Fibroblast of pulmonary artery (primary cell): ENCODE measurements around the gene TMEM204.

Source experiments
- DNase-seq: peaks from one replicate; pipeline ENCODE4 v3.0.0-alpha.2; 2010; ENCODE audit warnings: low read depth
- H3K4me3 ChIP-seq: replicated peaks from 2 replicates; pipeline ENCODE4 v1.5.1; 2011; ENCODE audit warnings: low read depth, mild to moderate bottlenecking, control low read depth, low read length, moderate library complexity
- TF ChIP-seq, protein P1 (sequence below): IDR thresholded peaks from 2 replicates; pipeline ENCODE4 v1.5.1; 2011; ENCODE audit warnings: mild to moderate bottlenecking, control low read depth, low read length, inconsistent platforms; ENCODE audit errors: missing control alignments

Gene TMEM204

DNA sequence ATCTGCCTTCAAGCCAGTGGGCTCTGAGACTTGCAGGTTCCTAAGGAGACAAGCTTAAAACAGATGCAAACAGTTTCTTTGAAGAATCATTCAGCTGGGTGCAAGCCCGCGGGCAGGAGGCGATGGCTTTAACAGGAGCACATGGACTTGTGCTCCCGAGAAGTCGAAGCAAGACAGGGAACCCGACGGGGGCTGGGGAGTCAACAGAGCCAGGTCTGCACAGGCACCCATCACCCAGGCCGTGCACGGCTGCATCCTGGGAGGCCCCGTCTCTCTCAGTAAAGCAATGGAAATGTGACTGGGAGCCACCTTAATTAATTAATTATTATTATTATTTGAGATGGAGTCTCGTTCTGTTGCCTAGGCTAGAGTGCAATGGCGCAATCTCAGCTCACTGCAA is 44.4 kb upstream of the TMEM204 start:
- no peak for DNase-seq
- TF ChIP-seq, protein P1, sequence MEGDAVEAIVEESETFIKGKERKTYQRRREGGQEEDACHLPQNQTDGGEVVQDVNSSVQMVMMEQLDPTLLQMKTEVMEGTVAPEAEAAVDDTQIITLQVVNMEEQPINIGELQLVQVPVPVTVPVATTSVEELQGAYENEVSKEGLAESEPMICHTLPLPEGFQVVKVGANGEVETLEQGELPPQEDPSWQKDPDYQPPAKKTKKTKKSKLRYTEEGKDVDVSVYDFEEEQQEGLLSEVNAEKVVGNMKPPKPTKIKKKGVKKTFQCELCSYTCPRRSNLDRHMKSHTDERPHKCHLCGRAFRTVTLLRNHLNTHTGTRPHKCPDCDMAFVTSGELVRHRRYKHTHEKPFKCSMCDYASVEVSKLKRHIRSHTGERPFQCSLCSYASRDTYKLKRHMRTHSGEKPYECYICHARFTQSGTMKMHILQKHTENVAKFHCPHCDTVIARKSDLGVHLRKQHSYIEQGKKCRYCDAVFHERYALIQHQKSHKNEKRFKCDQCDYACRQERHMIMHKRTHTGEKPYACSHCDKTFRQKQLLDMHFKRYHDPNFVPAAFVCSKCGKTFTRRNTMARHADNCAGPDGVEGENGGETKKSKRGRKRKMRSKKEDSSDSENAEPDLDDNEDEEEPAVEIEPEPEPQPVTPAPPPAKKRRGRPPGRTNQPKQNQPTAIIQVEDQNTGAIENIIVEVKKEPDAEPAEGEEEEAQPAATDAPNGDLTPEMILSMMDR, result no peak
- H3K4me3 ChIP-seq, result no peak overlapping the region

DNA sequence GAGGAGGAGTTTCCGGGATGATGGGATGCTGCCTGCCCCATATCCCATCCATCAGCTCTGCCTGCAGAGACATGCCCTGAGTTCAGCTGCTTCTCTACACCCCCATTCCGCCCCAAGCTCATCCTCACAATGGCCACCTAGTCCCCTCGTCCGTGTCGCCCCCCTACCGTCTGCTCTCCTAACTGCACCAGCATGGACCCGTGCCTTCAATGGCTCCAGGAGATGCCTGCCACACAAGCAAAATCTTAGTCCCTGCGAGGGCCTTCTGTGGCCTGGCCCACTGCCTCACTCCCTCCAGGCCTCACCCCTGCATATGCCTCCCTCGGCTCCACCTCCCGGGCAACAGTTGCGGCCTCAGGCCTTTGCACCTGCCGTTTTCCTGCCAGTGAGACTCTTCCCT is 42.1 kb upstream of the TMEM204 start:
- TF ChIP-seq, protein P1, result no peak
- no peak for DNase-seq
- no peak overlapping the region for H3K4me3 ChIP-seq

DNA sequence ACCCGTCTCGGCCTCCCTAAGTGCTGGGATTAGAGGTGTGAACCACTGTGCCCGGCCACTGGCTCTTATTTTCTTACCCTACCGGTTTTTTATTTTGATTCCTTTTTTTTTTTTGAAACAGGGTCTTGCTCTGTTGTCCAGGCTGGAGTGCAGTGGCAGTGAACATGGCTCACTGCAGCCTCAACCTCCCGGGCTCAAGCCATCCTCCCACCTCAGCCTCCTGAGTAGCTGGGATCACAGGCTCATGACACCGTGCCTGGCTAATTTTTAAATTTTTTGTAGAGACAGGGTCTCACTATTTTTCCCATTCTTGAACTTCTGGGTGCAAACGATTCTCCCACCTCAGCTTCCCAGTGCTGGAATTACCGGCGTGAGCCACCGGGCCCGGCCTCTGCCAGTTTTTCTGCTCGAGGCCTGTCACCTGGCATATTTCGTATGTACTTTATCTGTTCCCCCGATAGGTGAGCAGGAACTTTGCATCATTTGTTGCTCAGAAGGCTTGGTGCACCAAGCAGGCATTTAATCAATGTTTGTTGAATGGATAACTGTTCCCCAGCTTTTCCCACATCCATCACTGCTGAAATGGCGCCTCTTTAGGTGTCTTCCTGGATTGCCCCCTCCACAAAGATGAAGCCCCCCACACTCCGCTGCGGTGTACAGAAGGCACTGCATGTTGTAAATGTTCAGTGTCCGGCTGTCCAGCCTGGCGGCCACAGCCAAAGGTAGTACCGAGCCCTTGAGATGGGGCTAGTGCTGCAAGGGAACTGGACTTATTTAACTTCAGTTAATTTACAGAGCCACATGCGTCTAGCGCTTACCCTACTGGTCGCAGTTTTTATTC is 41.2 kb upstream of the TMEM204 start:
- H3K4me3 ChIP-seq, result peak overlapping the region; percentile 74
- TF ChIP-seq, protein P1, result no peak
- no peak for DNase-seq

DNA sequence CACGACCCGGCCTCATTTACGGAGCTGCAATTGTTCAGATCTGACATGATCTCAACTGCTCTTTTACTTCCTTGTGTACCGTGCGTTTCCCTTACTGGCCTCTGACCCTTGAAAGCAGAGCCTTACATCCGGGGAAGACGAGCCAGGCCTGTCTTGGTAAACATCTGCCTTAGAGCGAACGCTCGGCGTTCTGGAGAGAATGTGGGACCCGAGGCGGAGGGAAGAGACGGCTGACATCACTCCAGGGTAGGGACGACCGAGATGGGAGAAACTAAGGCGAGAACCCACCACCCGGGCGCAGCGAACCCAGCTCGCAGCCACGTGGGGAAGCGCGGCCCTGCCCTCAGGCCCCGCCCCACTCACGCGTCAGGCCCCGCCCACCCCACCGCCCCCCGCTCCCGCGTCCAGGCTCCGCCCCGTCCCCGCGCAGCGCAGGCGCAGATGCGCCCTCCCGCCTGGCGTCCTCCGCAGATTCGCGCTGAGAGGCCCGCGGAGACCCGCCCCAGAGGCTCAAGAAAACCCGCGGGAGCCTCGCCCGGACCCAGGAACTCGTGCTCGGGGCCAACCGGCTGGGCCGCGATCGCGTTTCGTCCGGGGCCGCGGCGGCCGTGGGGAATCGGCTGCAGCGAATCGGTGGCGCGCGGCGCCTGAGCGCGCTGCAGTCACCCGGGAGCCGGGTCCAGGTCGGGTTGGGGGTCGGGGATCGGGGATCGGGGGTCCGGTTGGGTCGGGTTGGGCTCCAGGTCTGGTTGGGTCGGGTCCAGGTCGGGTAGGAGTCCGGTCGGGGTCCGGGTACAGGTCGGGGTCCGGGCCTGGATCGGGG is 40.3 kb upstream of the TMEM204 start, which contains the start of gene TELO2:
TELO2 (plus strand) TSS at position 438 of the 823 bp plus-strand sequence. CDS start 922 bp downstream, outside the sequence.
- DNase-seq, result peak; percentile 83
- peak within 1 kb of the TSS; percentile 74 for H3K4me3 ChIP-seq
- TF ChIP-seq, protein P1, result no peak

DNA sequence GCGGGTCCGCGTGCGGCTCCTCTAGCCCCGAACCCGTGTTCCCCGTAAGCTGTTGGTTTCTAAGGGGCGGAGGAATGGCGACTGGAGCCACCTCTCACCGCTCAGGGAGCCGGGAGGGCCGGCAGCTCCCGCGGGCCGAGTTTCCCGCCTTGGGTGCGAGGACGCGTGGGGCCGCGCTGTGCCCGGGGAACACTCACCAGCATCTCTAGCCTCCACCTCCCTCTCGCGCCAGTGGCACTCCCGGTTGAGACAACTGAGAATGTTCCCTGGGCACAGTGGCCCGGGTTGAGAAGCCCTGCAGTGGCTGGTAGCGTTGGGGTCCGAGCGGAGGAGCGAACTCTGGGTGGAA is 39.7 kb upstream of the TMEM204 start:
- TF ChIP-seq, protein P1, result no peak
- H3K4me3 ChIP-seq, result peak overlapping the region; percentile 74
- peak; percentile 7 for DNase-seq

DNA sequence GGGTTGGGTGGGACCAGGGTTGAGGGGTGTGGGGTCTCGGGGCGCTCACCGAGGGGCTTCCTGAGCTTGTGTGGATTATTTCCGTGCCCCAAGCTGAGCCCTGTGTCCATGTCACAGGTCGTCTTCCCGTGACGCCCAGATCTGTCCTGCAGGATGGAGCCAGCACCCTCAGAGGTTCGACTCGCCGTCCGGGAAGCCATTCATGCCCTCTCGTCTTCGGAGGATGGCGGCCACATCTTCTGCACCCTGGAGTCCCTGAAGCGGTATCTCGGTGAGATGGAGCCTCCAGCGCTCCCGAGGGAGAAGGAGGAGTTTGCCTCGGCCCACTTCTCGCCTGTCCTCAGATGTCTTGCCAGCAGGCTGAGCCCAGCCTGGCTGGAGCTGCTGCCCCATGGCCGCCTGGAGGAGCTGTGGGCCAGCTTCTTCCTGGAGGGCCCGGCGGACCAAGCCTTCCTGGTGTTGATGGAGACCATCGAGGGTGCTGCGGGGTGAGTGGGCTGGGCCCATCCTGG is 39.3 kb upstream of the TMEM204 start:
- DNase-seq, result peak; percentile 86
- TF ChIP-seq, protein P1, result peak; percentile 83
- H3K4me3 ChIP-seq, result peak overlapping the region; percentile 74
